Neural progenitor cell (in vitro differentiated cells): ENCODE results near the gene IER3. TPM values are rescaled to one million over a fixed set of nuclear protein-coding genes. Genes with fewer than 3 reads are reported as not detected.
A peak's percentile ranks its signal among the peaks of the same experiment; 100 is the strongest.
"Not testable (repeated sequence)": the region's sequence is repeated elsewhere in the genome, so short reads cannot be mapped to it uniquely, and the experiment has no call there.

ENCODE experiments used
- DNase-seq: peaks from one replicate; pipeline ENCODE4 v3.0.0-alpha.2; 2016; ENCODE audit warnings: low spot score
- H2AFZ ChIP-seq: fragments of 200-600 bp; sonication (generic); replicated peaks from 2 replicates; pipeline ENCODE4 v1.6.1; 2016; ENCODE audit warnings: antibody characterized with exemption
- H3F3A ChIP-seq: fragments of 200-600 bp; sonication (generic); 2 replicates; pipeline ENCODE4 v1.6.1; 2016; ENCODE audit warnings: antibody characterized with exemption, low read depth
- H3K27ac ChIP-seq: fragments of 200-600 bp; sonication (generic); 2 replicates; pipeline ENCODE4 v1.5.1; 2016; ENCODE audit warnings: mild to moderate bottlenecking
- H3K27me3 ChIP-seq: fragments of 200-600 bp; sonication (generic); 2 replicates; pipeline ENCODE4 v1.6.1; 2016; ENCODE audit warnings: mild to moderate bottlenecking, moderate library complexity
- H3K36me3 ChIP-seq: fragments of 200-600 bp; sonication (generic); 2 replicates; pipeline ENCODE4 v1.5.1; 2016
- H3K4me1 ChIP-seq: fragments of 200-600 bp; sonication (generic); 2 replicates; pipeline ENCODE4 v1.6.1; 2016; ENCODE audit warnings: mixed run types
- H3K4me2 ChIP-seq: fragments of 200-600 bp; sonication (generic); 2 replicates; pipeline ENCODE4 v1.6.1; 2016
- H3K4me3 ChIP-seq: fragments of 200-600 bp; sonication (generic); 2 replicates; pipeline ENCODE4 v1.5.1; 2016
- H3K79me2 ChIP-seq: fragments of 200-600 bp; sonication (generic); 2 replicates; pipeline ENCODE4 v1.6.1; 2016; ENCODE audit warnings: low read depth
- H3K9ac ChIP-seq: fragments of 200-600 bp; sonication (generic); 2 replicates; pipeline ENCODE4 v1.6.1; 2016
- H3K9me3 ChIP-seq: fragments of 200-600 bp; sonication (generic); 2 replicates; pipeline ENCODE4 v1.5.1; 2016; ENCODE audit warnings: low read depth
- H4K20me1 ChIP-seq: fragments of 200-600 bp; sonication (generic); 2 replicates; pipeline ENCODE4 v1.6.1; 2016; ENCODE audit warnings: low read depth
- H3K27ac Mint-ChIP-seq: 3 replicates; pipeline ENCODE4 v1.8.0; 2021; ENCODE audit warnings: mixed read lengths
- H3K27me3 Mint-ChIP-seq: 2 replicates; pipeline ENCODE4 v1.8.0; 2022; ENCODE audit warnings: low read depth, mild to moderate bottlenecking, inconsistent platforms, moderate library complexity, mixed read lengths; ENCODE audit not compliant: insufficient read depth
- H3K36me3 Mint-ChIP-seq: 3 replicates; pipeline ENCODE4 v1.8.0; 2021; ENCODE audit warnings: mixed read lengths
- H3K4me1 Mint-ChIP-seq: 3 replicates; pipeline ENCODE4 v1.8.0; 2021; ENCODE audit warnings: mixed read lengths
- H3K4me3 Mint-ChIP-seq: 3 replicates; pipeline ENCODE4 v1.8.0; 2021; ENCODE audit warnings: mild to moderate bottlenecking, moderate library complexity, mixed read lengths
- H3K9me3 Mint-ChIP-seq: 3 replicates; pipeline ENCODE4 v1.8.0; 2020; ENCODE audit warnings: mixed read lengths
- EZH2 ChIP-seq: fragments of 200-600 bp; sonication (generic); IDR thresholded peaks from 2 replicates; pipeline ENCODE4 v1.6.1; 2017; ENCODE audit warnings: antibody characterized with exemption, mild to moderate bottlenecking, moderate library complexity
- EZH2phosphoT487 ChIP-seq: fragments of 200-600 bp; sonication (generic); IDR thresholded peaks from 2 replicates; pipeline ENCODE4 v1.6.1; 2017; ENCODE audit warnings: antibody characterized with exemption
- total RNA-seq: library from RNA; depleted of rRNA; stranded (reverse); fragments of >200 nt; gene quantifications from 2 replicates; pipeline ENCODE4 v1.2.3, GENCODE V29; 2015; ENCODE audit warnings: low replicate concordance
- TF ChIP-seq, protein P1 (sequence below): fragments of 200-600 bp; sonication (generic); IDR thresholded peaks from 2 replicates; pipeline ENCODE4 v1.5.1; 2017; ENCODE audit warnings: antibody characterized with exemption, mild to moderate bottlenecking

IER3 gene
- total RNA-seq, 1 donor from 2014 or later, result 2.0 TPM

DNA sequence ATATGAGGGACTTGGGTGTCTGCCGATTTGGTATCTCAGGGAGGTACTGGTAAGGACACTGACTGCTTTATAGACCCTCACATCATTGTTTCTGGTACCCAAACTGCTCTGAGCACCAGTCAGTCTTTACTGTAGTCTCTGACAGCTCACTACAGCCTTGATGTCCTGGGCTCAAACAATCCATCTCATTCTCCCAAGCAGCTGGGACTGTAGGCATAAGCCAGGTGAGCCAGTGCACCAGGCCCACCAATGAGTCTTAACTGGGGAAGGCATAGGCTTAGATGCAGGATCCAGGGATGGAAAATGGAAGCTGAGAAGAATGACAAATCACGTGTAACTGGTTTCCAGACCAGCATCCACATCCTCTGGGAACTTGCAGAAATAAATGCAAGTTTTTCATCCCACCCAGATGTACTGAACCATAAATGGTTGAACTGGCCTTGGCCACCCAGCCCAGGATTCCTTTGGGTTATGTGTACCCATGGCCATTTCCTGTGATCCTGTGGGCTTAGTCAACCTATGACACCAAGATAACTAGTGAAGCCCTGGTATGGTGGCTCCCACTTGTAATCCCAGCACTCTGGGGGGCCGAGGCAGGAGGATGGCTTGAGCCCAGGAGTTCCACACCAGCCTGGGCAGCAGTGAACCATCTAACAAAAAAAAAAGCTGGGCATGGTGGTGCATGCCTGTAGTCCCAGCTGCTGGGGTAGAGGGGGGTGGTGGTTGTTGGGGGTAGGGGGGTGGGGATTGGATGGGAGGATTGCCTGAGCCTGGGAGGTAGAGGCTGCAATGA is 18.4 kb downstream of the IER3 start:
- Histone ChIP-seq H3F3A (peaks cover 75% of the 10 kb centered on the region), H3K4me2 (no peak overlapping the region), H3K9me3 (no peaks in the 10 kb centered on the region), H3K9ac (no peak overlapping the region), H3K27ac (peak overlapping the region; percentile 60), H3K27me3 (no peaks in the 10 kb centered on the region), H3K4me1 (peaks cover 12% of the 10 kb centered on the region), H3K79me2 (peaks cover 42% of the 10 kb centered on the region), H3K36me3 (peaks cover 10% of the 10 kb centered on the region), H3K4me3 (no peak overlapping the region), H4K20me1 (peaks cover 83% of the 10 kb centered on the region), H2AFZ (no peak overlapping the region)
- Mint-ChIP-seq H3K4me1 (peaks cover 33% of the 10 kb centered on the region), H3K27ac (no peak overlapping the region), H3K9me3 (no peaks in the 10 kb centered on the region), H3K27me3 (peaks cover 7% of the 10 kb centered on the region), H3K36me3 (peaks cover 37% of the 10 kb centered on the region), H3K4me3 (no peak overlapping the region)
- no peak for DNase-seq
- no peak for TF ChIP-seq EZH2

DNA sequence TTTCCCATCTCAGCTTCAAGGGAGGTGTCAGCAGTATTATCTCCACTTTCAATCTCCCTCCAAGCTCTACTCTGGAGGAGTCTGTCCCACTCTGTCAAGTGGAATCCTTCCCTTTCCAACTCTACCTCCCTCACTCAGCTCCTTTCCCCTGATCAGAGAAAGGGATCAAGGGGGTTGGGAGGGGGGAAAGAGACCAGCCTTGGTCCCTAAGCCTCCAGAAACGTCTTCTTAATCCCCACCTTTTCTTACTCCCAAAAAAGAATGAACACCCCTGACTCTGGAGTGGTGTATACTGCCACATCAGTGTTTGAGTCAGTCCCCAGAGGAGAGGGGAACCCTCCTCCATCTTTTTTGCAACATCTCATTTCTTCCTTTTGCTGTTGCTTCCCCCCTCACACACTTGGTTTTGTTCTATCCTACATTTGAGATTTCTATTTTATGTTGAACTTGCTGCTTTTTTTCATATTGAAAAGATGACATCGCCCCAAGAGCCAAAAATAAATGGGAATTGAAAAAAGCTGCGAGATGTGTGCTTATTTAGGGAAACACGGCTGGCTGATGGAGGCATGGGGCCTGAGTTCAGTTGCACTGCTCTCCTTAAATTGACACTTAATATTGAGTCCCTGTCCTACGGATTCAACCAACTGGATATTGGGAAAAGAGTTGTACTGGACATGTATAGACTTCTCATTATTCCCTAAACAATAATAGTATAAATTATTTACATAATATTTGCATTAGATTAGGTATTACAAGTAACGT is 19.3 kb downstream of the IER3 start:
- Histone ChIP-seq H3K4me1 (peaks cover 12% of the 10 kb centered on the region), H3K9me3 (no peaks in the 10 kb centered on the region), H4K20me1 (peaks cover 76% of the 10 kb centered on the region), H3F3A (peaks cover 82% of the 10 kb centered on the region), H2AFZ (no peak overlapping the region), H3K4me2 (peak overlapping the region; percentile 39), H3K27ac (peak overlapping the region; percentile 60), H3K4me3 (no peak overlapping the region), H3K79me2 (peaks cover 50% of the 10 kb centered on the region), H3K9ac (no peak overlapping the region), H3K27me3 (no peaks in the 10 kb centered on the region), H3K36me3 (peaks cover 10% of the 10 kb centered on the region)
- H3K27ac Mint-ChIP-seq, result no peak overlapping the region
- peaks cover 31% of the 10 kb centered on the region for H3K4me1 Mint-ChIP-seq
- peaks cover 13% of the 10 kb centered on the region for H3K27me3 Mint-ChIP-seq
- peaks cover 2% of the 10 kb centered on the region for H3K9me3 Mint-ChIP-seq
- TF ChIP-seq EZH2, result no peak
- TF ChIP-seq EZH2phosphoT487, result no peak
- TF ChIP-seq, protein P1, sequence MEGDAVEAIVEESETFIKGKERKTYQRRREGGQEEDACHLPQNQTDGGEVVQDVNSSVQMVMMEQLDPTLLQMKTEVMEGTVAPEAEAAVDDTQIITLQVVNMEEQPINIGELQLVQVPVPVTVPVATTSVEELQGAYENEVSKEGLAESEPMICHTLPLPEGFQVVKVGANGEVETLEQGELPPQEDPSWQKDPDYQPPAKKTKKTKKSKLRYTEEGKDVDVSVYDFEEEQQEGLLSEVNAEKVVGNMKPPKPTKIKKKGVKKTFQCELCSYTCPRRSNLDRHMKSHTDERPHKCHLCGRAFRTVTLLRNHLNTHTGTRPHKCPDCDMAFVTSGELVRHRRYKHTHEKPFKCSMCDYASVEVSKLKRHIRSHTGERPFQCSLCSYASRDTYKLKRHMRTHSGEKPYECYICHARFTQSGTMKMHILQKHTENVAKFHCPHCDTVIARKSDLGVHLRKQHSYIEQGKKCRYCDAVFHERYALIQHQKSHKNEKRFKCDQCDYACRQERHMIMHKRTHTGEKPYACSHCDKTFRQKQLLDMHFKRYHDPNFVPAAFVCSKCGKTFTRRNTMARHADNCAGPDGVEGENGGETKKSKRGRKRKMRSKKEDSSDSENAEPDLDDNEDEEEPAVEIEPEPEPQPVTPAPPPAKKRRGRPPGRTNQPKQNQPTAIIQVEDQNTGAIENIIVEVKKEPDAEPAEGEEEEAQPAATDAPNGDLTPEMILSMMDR, result no peak
- H3K4me3 Mint-ChIP-seq, result peak overlapping the region; percentile 46
- peaks cover 37% of the 10 kb centered on the region for H3K36me3 Mint-ChIP-seq
- DNase-seq, result no peak

DNA sequence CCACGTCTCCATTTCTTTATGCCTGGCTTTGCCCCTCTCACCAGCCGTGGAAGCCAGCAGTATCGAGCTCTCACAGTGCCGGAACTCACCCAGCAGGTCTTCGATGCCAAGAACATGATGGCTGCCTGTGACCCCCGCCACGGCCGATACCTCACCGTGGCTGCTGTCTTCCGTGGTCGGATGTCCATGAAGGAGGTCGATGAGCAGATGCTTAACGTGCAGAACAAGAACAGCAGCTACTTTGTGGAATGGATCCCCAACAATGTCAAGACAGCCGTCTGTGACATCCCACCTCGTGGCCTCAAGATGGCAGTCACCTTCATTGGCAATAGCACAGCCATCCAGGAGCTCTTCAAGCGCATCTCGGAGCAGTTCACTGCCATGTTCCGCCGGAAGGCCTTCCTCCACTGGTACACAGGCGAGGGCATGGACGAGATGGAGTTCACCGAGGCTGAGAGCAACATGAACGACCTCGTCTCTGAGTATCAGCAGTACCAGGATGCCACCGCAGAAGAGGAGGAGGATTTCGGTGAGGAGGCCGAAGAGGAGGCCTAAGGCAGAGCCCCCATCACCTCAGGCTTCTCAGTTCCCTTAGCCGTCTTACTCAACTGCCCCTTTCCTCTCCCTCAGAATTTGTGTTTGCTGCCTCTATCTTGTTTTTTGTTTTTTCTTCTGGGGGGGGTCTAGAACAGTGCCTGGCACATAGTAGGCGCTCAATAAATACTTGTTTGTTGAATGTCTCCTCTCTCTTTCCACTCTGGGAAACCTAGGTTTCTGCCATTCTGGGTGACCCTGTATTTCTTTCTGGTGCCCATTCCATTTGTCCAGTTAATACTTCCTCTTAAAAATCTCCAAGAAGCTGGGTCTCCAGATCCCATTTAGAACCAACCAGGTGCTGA is 20.3 kb downstream of the IER3 start:
- H3K4me1 ChIP-seq, result peaks cover 12% of the 10 kb centered on the region
- H3K36me3 ChIP-seq, H3K9me3 ChIP-seq, DNase-seq, H3K27ac Mint-ChIP-seq, H3K9ac ChIP-seq, H3K4me3 ChIP-seq, H2AFZ ChIP-seq, H3K27me3 ChIP-seq, H3K9me3 Mint-ChIP-seq: not testable (repeated sequence)
- peak overlapping the region; percentile 98 for H3K4me3 Mint-ChIP-seq
- H3K27ac ChIP-seq, result peak overlapping the region; percentile 60
- peaks cover 69% of the 10 kb centered on the region for H4K20me1 ChIP-seq
- H3K79me2 ChIP-seq, result peaks cover 57% of the 10 kb centered on the region
- H3K27me3 Mint-ChIP-seq, result peaks cover 13% of the 10 kb centered on the region
- TF ChIP-seq, protein P1, result peak; percentile 22
- H3K36me3 Mint-ChIP-seq, result peaks cover 34% of the 10 kb centered on the region
- peaks cover 90% of the 10 kb centered on the region for H3F3A ChIP-seq
- peaks cover 39% of the 10 kb centered on the region for H3K4me1 Mint-ChIP-seq
- H3K4me2 ChIP-seq, result peak overlapping the region; percentile 39

DNA sequence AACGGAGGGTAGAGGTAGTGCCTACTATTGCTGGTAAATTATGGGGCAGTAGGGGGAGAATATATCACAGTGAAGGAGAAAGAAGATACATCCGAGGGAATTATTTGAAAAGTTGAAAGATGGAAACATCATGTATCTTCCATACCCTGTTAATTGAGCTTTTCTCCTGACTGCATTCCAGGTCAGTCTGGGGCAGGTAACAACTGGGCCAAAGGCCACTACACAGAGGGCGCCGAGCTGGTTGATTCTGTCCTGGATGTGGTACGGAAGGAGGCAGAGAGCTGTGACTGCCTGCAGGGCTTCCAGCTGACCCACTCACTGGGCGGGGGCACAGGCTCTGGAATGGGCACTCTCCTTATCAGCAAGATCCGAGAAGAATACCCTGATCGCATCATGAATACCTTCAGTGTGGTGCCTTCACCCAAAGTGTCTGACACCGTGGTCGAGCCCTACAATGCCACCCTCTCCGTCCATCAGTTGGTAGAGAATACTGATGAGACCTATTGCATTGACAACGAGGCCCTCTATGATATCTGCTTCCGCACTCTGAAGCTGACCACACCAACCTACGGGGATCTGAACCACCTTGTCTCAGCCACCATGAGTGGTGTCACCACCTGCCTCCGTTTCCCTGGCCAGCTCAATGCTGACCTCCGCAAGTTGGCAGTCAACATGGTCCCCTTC is 21.0 kb downstream of the IER3 start:
- not testable (repeated sequence) for H3K36me3 ChIP-seq, DNase-seq, H3K9me3 ChIP-seq, H3K27me3 ChIP-seq, H3K9ac ChIP-seq, H3K9me3 Mint-ChIP-seq, H3K27ac ChIP-seq, H2AFZ ChIP-seq
- H3K79me2 ChIP-seq, result peaks cover 65% of the 10 kb centered on the region
- peak overlapping the region; percentile 98 for H3K4me3 Mint-ChIP-seq
- H3K4me3 ChIP-seq, result peak overlapping the region; percentile 85
- peaks cover 13% of the 10 kb centered on the region for H3K27me3 Mint-ChIP-seq
- H4K20me1 ChIP-seq, result peaks cover 66% of the 10 kb centered on the region
- peak overlapping the region; percentile 90 for H3K4me2 ChIP-seq
- H3F3A ChIP-seq, result peaks cover 94% of the 10 kb centered on the region
- H3K36me3 Mint-ChIP-seq, result peaks cover 34% of the 10 kb centered on the region
- H3K4me1 Mint-ChIP-seq, result peaks cover 46% of the 10 kb centered on the region
- H3K4me1 ChIP-seq, result peaks cover 12% of the 10 kb centered on the region
- H3K27ac Mint-ChIP-seq, result peak overlapping the region; percentile 90
